ENCODE measurements around the gene CEP350.

DNA sequence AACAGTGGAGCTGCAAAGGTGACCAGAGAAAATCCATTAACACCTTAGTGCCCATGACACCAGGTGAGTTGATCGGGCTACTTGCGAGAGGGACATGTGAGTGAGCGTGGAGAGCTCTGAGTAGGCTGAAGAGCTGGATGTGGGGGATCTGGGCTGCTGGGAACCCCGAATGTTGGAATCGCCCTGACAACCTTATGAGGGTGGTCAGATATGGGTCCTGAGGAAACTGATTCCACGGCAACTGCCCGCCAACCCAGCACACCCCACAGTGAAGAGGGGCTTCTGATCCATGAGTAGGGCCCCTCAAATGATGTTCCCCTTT is 199.4 kb downstream of the CEP350 start:
- TF ChIP-seq, protein P1, sequence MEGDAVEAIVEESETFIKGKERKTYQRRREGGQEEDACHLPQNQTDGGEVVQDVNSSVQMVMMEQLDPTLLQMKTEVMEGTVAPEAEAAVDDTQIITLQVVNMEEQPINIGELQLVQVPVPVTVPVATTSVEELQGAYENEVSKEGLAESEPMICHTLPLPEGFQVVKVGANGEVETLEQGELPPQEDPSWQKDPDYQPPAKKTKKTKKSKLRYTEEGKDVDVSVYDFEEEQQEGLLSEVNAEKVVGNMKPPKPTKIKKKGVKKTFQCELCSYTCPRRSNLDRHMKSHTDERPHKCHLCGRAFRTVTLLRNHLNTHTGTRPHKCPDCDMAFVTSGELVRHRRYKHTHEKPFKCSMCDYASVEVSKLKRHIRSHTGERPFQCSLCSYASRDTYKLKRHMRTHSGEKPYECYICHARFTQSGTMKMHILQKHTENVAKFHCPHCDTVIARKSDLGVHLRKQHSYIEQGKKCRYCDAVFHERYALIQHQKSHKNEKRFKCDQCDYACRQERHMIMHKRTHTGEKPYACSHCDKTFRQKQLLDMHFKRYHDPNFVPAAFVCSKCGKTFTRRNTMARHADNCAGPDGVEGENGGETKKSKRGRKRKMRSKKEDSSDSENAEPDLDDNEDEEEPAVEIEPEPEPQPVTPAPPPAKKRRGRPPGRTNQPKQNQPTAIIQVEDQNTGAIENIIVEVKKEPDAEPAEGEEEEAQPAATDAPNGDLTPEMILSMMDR (IDR thresholded peaks at IDR 0.05; ENCODE audit: poor library complexity): no peak
- no peak for TF ChIP-seq EZH2 (IDR thresholded peaks at IDR 0.05; ENCODE audit: borderline replicate concordance)
